H9 (cell line): Measurements from ENCODE around the gene TSPAN2. TPM values are rescaled to one million over a fixed set of nuclear protein-coding genes. Genes with fewer than 3 reads are reported as not detected.

Experiments used
- DNase-seq: peaks from one replicate; pipeline ENCODE4 v3.0.0-alpha.2; 2017
- H2AFZ ChIP-seq: one replicate; pipeline ENCODE4 v1.6.1; 2013; ENCODE audit warnings: mild to moderate bottlenecking, low read length, control low read depth, moderate library complexity
- H2AK5ac ChIP-seq: 2 replicates; pipeline ENCODE4 v1.6.1; 2013; ENCODE audit warnings: low read length, control low read depth, mixed read lengths; ENCODE audit not compliant: insufficient read length
- H2BK120ac ChIP-seq: one replicate; pipeline ENCODE4 v1.6.1; 2013; ENCODE audit warnings: low read depth, mild to moderate bottlenecking, low read length, control low read depth, inconsistent platforms; ENCODE audit not compliant: poor library complexity, severe bottlenecking
- H2BK12ac ChIP-seq: 2 replicates; pipeline ENCODE4 v1.6.1; 2013; ENCODE audit warnings: low read length, control low read depth, mixed read lengths, low read depth; ENCODE audit not compliant: insufficient read length
- H2BK15ac ChIP-seq: 2 replicates; pipeline ENCODE4 v1.6.1; 2013; ENCODE audit warnings: low read depth, low read length, control low read depth
- H2BK20ac ChIP-seq: one replicate; pipeline ENCODE4 v1.6.1; 2013; ENCODE audit warnings: low read depth, mild to moderate bottlenecking, low read length, control low read depth, inconsistent platforms; ENCODE audit not compliant: poor library complexity, severe bottlenecking
- H2BK5ac ChIP-seq: 2 replicates; pipeline ENCODE4 v1.6.1; 2013; ENCODE audit warnings: low read length, control low read depth, mixed read lengths; ENCODE audit not compliant: insufficient read length
- H3K14ac ChIP-seq: 2 replicates; pipeline ENCODE4 v1.6.1; 2013; ENCODE audit warnings: low read length, control low read depth; ENCODE audit not compliant: insufficient read depth
- H3K18ac ChIP-seq: 2 replicates; pipeline ENCODE4 v1.6.1; 2013; ENCODE audit warnings: low read depth, mild to moderate bottlenecking, mixed read lengths, low read length, control low read depth; ENCODE audit not compliant: insufficient read length
- H3K23ac ChIP-seq: 2 replicates; pipeline ENCODE4 v1.6.1; 2013; ENCODE audit warnings: low read length, control low read depth, mixed read lengths, low read depth; ENCODE audit not compliant: insufficient read length
- H3K23me2 ChIP-seq: 2 replicates; pipeline ENCODE4 v1.6.1; 2013; ENCODE audit warnings: low read depth, mild to moderate bottlenecking, mixed read lengths, low read length, control low read depth; ENCODE audit not compliant: insufficient read length, poor library complexity, severe bottlenecking
- H3K27ac ChIP-seq: 2 replicates; pipeline ENCODE4 v1.5.1; 2013; ENCODE audit warnings: low read length, control low read depth, mixed read lengths, low read depth; ENCODE audit not compliant: insufficient read length
- H3K27me3 ChIP-seq: 2 replicates; pipeline ENCODE4 v1.6.1; 2013; ENCODE audit warnings: low read length, control low read depth, inconsistent platforms; ENCODE audit not compliant: insufficient read depth
- H3K4ac ChIP-seq: 2 replicates; pipeline ENCODE4 v1.6.1; 2013; ENCODE audit warnings: low read depth, mild to moderate bottlenecking, control low read depth, inconsistent platforms, low read length, moderate library complexity
- H3K4me1 ChIP-seq: 2 replicates; pipeline ENCODE4 v1.6.1; 2013; ENCODE audit warnings: low read length, control low read depth, inconsistent platforms; ENCODE audit not compliant: insufficient read depth
- H3K4me2 ChIP-seq: 2 replicates; pipeline ENCODE4 v1.6.1; 2013; ENCODE audit warnings: low read length, control low read depth, mixed read lengths; ENCODE audit not compliant: insufficient read length, insufficient read depth
- H3K56ac ChIP-seq: 2 replicates; pipeline ENCODE4 v1.6.1; 2013; ENCODE audit warnings: low read depth, mild to moderate bottlenecking, mixed read lengths, low read length, control low read depth; ENCODE audit not compliant: insufficient read length
- H3K79me1 ChIP-seq: 2 replicates; pipeline ENCODE4 v1.6.1; 2013; ENCODE audit warnings: low read depth, mild to moderate bottlenecking, moderate library complexity, low read length, control low read depth, inconsistent platforms; ENCODE audit not compliant: insufficient read depth, poor library complexity, severe bottlenecking
- H3K79me2 ChIP-seq: 2 replicates; pipeline ENCODE4 v1.6.1; 2013; ENCODE audit warnings: low read length, control low read depth, inconsistent platforms; ENCODE audit not compliant: insufficient read depth
- H3K9ac ChIP-seq: 2 replicates; pipeline ENCODE4 v1.6.1; 2013; ENCODE audit warnings: low read length, control low read depth, mixed read lengths; ENCODE audit not compliant: insufficient read length; ENCODE audit errors: extremely low read depth
- H3K9me3 ChIP-seq: one replicate; pipeline ENCODE4 v1.6.1; 2013; ENCODE audit warnings: low read depth, low read length, inconsistent platforms; ENCODE audit not compliant: control insufficient read depth
- H3T11ph ChIP-seq: one replicate; pipeline ENCODE4 v1.6.1; 2013; ENCODE audit warnings: mild to moderate bottlenecking, low read length, control low read depth, inconsistent platforms
- H4K20me1 ChIP-seq: one replicate; pipeline ENCODE4 v1.6.1; 2013; ENCODE audit not compliant: control insufficient read depth, insufficient read length, insufficient read depth
- H4K5ac ChIP-seq: 2 replicates; pipeline ENCODE4 v1.6.1; 2013; ENCODE audit warnings: low read depth, mild to moderate bottlenecking, mixed read lengths, low read length, control low read depth; ENCODE audit not compliant: insufficient read length
- H4K8ac ChIP-seq: replicated peaks from 2 replicates; pipeline ENCODE4 v1.6.1; 2013; ENCODE audit warnings: low read length, control low read depth, mixed read lengths, low read depth; ENCODE audit not compliant: insufficient read length
- H4K91ac ChIP-seq: 2 replicates; pipeline ENCODE4 v1.6.1; 2013; ENCODE audit warnings: low read depth, mild to moderate bottlenecking, moderate library complexity, mixed read lengths, low read length, control low read depth; ENCODE audit not compliant: insufficient read length
- H3K27ac Mint-ChIP-seq, 3 experiments: 2 replicates in 2 of 3; 3 replicates in 1 of 3; pipeline ENCODE4 v1.8.0; 2020 to 2021; ENCODE audit warnings: mixed read lengths in 3 of 3, mild to moderate bottlenecking in 1 of 3, moderate library complexity in 1 of 3
- H3K27me3 Mint-ChIP-seq: 2 replicates; pipeline ENCODE4 v1.8.0; 2021; ENCODE audit warnings: low read depth, mild to moderate bottlenecking, moderate library complexity, mixed read lengths
- H3K36me3 Mint-ChIP-seq, 3 experiments: 2 replicates in 2 of 3; 3 replicates in 1 of 3; pipeline ENCODE4 v1.8.0; 2020 to 2021; ENCODE audit warnings: low read depth in 3 of 3, mixed read lengths in 3 of 3; ENCODE audit not compliant: insufficient read depth in 1 of 3
- H3K4me1 Mint-ChIP-seq, 2 experiments: 2 replicates each; pipeline ENCODE4 v1.8.0; 2020; ENCODE audit warnings: mixed read lengths in 2 of 2
- H3K4me3 Mint-ChIP-seq, 2 experiments: 2 replicates in 1 of 2; 3 replicates in 1 of 2; pipeline ENCODE4 v1.8.0; 2020 to 2021; ENCODE audit warnings: mild to moderate bottlenecking in 2 of 2, mixed read lengths in 2 of 2, moderate library complexity in 1 of 2
- H3K9me3 Mint-ChIP-seq, 2 experiments: 2 replicates in 1 of 2; 3 replicates in 1 of 2; pipeline ENCODE4 v1.8.0; 2020; ENCODE audit warnings: mild to moderate bottlenecking in 2 of 2, mixed read lengths in 2 of 2, moderate library complexity in 1 of 2
- CTCF ChIP-seq: fragments of 200-600 bp; sonication (generic); conservative IDR thresholded peaks from 3 replicates; pipeline ENCODE4 v1.8.0; 2021; ENCODE audit warnings: antibody characterized with exemption, mild to moderate bottlenecking
- WGBS: extraction: QIAGEN DNeasy Blood & Tissue Kit; methylation state at CpG from one replicate; pipeline ENCODE4 v1.1.7; 2013; ENCODE audit warnings: missing lambda C conversion rate, low lambda C conversion rate, mixed read lengths; ENCODE audit not compliant: insufficient read length; ENCODE audit errors: extremely low coverage; 5-methylcytosine and 5-hydroxymethylcytosine counted together
- total RNA-seq: library from RNA; stranded (reverse); gene quantifications from 2 replicates; pipeline ENCODE4 v1.2.1, GENCODE V29; 2021

Gene TSPAN2
- total RNA-seq, 1 experiment from 2014 or later: 10.8 TPM

- DNase-seq: no peak
- Histone ChIP-seq H4K8ac (no peak overlapping the region), H3K9ac (no peak overlapping the region), H3K27ac (no peak overlapping the region), H2AFZ (no peak overlapping the region), H3T11ph (no peak overlapping the region), H3K4me1 (no peaks in the 10 kb centered on the region), H3K23me2 (no peaks in the 10 kb centered on the region), H3K4me2 (no peak overlapping the region), H3K56ac (no peak overlapping the region), H3K14ac (no peak overlapping the region), H4K20me1 (no peaks in the 10 kb centered on the region), H3K27me3 (no peaks in the 10 kb centered on the region), H3K9me3 (peaks cover 6% of the 10 kb centered on the region), H2BK120ac (no peak overlapping the region), H2BK20ac (no peak overlapping the region), H2BK12ac (no peak overlapping the region), H3K23ac (no peak overlapping the region), H4K5ac (no peak overlapping the region), H3K79me1 (no peaks in the 10 kb centered on the region), H3K4ac (no peak overlapping the region), H3K79me2 (no peaks in the 10 kb centered on the region), H2BK5ac (no peak overlapping the region), H3K18ac (no peak overlapping the region), H2BK15ac (no peak overlapping the region), H4K91ac (no peak overlapping the region), H2AK5ac (no peak overlapping the region)
- Mint-ChIP-seq H3K27me3 (peaks cover 3% of the 10 kb centered on the region; the same call in 1 of the 2 replicates), H3K4me1 (peaks cover 0 to 1% of the 10 kb centered on the region in 2 experiments; a peak in 3 of 4 replicates), H3K9me3 (peaks cover 3 to 6% of the 10 kb centered on the region in 2 experiments; a peak in 3 of 5 replicates), H3K36me3 (peaks cover 0 to 4% (median 4%) of the 10 kb centered on the region in 3 experiments; a peak in 4 of 7 replicates), H3K4me3 (no peak overlapping the region; a peak in 2 of 5 replicates), H3K27ac (no peak overlapping the region)
- no CpG with 5 or more reads among the region's 3 CpGs for WGBS
- TF ChIP-seq CTCF: no peak
Observed at GRCh38 chr1:115105831-115106230, 16.5 kb upstream of the TSPAN2 start.
